22Rv1 (cell line): ENCODE measurements around the gene LRRK1.

Experiments
- H3K27ac ChIP-seq: fragments of 450-650 bp; 2 replicates; pipeline ENCODE4 v1.5.1; 2017
- ZFX ChIP-seq: fragments of 450-650 bp; IDR thresholded peaks from 2 replicates; pipeline ENCODE4 v1.6.1; 2017; ENCODE audit warnings: antibody characterized with exemption, borderline replicate concordance
- TF ChIP-seq, protein P1 (sequence below): fragments of 450-650 bp; IDR thresholded peaks from 2 replicates; pipeline ENCODE4 v1.5.1; 2017; ENCODE audit warnings: mild to moderate bottlenecking

The LRRK1 gene

DNA sequence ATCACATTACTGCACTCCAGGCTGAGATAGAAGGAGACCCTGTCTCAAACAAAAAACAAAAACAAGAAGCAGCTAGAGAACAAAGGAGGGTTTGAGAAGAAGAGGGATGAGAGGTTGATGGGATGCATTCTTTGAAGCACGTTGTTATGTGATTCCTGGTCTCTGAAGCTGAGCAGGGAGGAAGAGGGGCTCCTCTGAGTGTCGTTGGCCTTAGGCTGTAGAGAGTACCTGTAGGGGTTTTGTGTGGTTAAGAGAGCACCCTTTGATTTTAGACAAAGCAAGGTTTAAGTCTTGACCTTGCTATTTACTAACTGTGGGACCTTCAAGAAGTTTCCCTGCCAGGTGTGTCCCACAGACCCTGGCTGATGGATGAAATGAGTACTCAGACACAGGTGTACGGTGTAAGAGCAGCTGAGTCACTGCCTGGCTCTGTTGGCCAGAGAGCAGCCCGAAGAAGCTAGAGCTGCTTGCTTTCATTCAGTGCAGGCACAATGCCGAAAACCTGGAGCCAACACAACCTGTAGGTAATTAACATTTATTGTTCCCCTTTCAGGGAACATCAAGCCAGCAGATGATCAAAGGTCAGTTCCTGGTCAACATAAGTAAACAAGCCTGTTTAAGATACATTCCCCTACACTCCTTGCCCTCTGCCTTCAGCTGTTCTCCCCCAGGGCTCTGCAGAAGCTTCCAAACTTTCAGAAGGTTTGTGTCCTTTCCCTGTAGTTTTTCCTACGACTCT is 67.2 kb downstream of the LRRK1 start:
- TF ChIP-seq ZFX: no peak
- TF ChIP-seq, protein P1, sequence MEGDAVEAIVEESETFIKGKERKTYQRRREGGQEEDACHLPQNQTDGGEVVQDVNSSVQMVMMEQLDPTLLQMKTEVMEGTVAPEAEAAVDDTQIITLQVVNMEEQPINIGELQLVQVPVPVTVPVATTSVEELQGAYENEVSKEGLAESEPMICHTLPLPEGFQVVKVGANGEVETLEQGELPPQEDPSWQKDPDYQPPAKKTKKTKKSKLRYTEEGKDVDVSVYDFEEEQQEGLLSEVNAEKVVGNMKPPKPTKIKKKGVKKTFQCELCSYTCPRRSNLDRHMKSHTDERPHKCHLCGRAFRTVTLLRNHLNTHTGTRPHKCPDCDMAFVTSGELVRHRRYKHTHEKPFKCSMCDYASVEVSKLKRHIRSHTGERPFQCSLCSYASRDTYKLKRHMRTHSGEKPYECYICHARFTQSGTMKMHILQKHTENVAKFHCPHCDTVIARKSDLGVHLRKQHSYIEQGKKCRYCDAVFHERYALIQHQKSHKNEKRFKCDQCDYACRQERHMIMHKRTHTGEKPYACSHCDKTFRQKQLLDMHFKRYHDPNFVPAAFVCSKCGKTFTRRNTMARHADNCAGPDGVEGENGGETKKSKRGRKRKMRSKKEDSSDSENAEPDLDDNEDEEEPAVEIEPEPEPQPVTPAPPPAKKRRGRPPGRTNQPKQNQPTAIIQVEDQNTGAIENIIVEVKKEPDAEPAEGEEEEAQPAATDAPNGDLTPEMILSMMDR: no peak

DNA sequence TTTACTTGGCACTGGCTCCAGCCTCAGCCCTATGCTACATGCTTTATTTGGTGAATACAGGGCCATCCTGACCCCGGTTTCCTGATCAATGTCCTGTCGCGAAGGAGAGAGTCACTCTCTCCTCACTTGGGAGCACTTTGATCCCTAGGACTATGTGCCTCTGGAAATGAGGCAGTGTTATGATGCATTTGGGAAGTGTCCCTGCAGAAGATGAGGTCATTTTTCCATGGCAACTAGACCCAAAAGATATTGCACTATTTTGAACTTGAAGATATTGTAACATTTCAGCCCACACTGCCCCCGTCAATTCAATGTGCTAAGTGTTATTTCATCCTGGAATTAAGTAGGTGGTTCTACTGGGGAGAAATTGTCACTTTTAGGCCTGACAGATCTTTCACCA is 68.0 kb downstream of the LRRK1 start:
- peak overlapping the region; percentile 58 for H3K27ac ChIP-seq
- TF ChIP-seq, protein P1: no peak
- no peak for TF ChIP-seq ZFX

More for the DNA sequence above, 67.2 kb downstream of the LRRK1 start:
- peak overlapping the region; percentile 58 for H3K27ac ChIP-seq

DNA sequence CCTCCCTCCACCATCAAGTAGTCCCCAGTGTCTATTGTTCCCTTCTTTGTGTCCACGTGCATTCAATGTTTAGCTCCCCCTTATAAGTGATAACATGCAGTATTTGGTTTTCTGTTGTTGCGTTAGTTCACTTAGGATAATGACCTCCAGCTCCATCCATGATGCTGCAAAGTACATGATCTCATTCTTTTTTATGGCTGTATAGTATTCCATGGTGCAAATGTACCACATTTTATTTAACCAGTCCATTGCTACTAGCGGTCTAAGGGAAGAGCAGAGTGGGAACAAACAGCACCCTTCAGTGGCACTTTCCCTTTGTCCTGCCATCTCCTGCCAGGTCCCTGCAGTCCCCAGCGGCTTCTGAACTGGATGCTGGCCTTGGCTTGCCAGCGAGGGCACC is 69.1 kb downstream of the LRRK1 start:
- no peak overlapping the region for H3K27ac ChIP-seq
- TF ChIP-seq, protein P1: no peak
- TF ChIP-seq ZFX: no peak

DNA sequence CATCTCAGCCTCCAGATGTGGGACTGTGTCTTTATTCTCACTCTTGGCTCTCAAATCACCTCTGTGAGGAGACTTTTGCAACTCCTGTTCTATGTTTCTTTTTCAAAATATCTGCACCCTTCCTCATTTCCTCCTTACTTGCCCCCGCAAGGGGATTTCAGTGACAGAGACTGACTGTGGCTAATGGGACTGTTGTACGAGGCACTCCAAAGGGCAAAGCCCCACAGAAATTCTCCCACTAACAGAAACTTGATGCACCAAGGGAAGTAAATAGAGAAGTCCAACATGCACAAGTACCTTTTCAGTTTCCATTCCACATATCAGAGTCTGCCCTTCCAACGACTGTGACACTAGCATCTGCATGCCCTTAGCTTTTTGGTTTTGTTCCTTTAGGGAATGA is 69.7 kb downstream of the LRRK1 start:
- TF ChIP-seq, protein P1: no peak
- TF ChIP-seq ZFX: no peak
- no peak overlapping the region for H3K27ac ChIP-seq

DNA sequence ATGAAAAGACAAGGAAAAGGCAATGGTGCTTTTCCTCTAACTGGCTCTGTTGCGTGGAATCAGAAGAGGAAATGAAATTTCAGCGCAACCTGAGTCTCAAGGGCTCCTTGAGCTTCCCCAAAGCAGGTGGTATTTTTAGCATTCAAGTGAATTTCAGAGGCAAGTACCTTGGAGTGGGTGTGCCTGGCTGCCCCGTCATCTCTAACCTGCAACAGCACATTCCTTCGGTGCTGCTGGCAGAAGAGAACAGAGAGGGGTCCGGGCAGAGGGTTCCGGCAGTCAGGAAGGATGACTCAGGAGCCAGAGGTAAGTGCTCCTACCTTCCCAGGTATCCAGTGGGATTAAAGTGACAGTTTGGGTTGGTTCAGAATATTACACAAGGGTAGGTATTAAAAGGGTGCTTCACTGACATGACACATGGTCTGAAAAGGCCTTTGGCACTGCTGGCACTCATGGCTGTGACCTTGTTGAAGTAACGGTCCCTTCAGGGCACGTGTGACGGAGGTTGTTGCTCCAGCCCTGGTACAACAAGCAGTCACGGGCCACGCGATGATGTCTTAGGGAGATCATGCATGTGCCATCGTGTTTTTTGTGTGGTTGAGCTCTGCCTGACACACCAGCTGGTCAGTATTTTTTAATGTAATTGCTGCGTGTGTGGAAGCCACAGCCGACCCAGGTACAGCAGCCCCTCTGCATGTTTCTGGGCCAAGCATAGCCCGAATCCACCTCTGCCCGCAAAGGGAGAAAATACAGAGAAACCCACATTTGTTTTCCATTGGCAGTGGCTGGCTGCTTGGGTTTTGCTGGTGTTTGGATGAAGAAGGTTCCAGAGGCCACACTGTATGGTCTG is 75.7 kb downstream of the LRRK1 start:
- no peak overlapping the region for H3K27ac ChIP-seq
- TF ChIP-seq, protein P1: no peak

DNA sequence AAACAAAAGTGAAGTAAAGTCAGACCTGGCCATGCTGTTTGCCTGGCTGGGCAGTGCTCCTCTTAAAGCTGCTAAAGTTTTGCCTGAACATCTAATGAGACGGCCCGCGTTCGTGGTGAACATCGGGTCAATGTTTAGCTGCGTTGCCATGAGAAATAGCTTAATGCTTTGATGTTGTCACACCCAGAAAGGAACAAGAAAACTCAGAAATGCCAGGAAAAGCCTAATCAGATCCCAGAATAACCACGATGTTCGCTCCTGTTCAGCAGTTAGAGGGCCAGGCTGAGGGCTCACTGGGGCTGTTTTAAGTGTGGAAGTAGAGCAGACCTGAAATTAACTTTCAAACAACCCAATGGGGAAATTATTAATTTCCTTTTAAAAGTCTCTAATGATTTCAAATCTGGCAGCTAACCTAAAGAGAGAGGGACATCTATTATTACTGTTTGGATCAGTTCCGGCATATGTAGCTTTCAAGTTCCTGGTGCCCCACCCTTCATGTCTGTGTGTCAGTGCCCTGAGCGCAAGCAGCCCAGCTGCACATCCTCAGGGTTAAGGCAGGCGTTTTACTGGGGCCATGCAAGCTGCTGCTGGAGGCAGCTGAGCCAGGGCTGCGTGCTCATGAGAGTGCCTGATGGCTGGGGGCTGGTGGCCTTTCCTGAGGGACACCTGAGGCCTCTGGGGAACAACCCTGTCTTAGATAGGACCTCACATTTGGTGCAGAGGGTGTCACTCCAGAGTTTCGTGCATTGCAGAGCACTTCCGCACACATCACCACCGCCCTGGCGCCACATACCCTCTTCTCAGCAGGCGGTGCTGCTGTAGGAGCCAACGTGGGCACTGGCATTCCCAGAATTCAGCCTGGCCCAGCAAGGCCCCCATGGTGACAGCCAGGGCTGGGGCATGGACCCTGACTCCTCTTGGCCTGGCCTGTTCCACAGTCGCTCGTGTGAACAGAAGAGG is 76.6 kb downstream of the LRRK1 start:
- no peak overlapping the region for H3K27ac ChIP-seq
- no peak for TF ChIP-seq ZFX
- TF ChIP-seq, protein P1: no peak
